ENCODE measurements around the gene ARMS2. TPM values are rescaled to one million over a fixed set of nuclear protein-coding genes. Genes with fewer than 3 reads are reported as not detected.

The ARMS2 gene
- polyA plus RNA-seq, 3 donors: not detected

GRCh38 chr10:122490786-122491680 lies 36.6 kb downstream of the ARMS2 start:
- Mint-ChIP-seq H3K9me3 (peaks cover 0 to 4% (median 0%) of the 10 kb centered on the region in 7 donors), H3K36me3 (no peaks in the 10 kb centered on the region), H3K4me1 (peaks cover 21% of the 10 kb centered on the region), H3K27me3 (ENCODE audit: low read depth in 3 of 3) (peaks cover 19 to 56% (median 23%) of the 10 kb centered on the region in 3 donors), H3K27ac (no peak overlapping the region), H3K4me3 (no peak overlapping the region)
- H3K4me2 ChIP-seq (replicated peaks; ENCODE audit: extremely low read depth, low read length, poor library complexity, severe bottlenecking): no peak overlapping the region
- H3K36me3 ChIP-seq (replicated peaks in 1 of 2; ENCODE audit: control insufficient read depth in 1 of 2, insufficient read depth in 2 of 2, low read length in 2 of 2): no peaks in the 10 kb centered on the region
- H4K20me1 ChIP-seq (ENCODE audit: insufficient read depth, low read length): no peaks in the 10 kb centered on the region
- no peak for TF ChIP-seq CTCF (IDR thresholded peaks at IDR 0.05)
- no peaks in the 10 kb centered on the region for H3K27me3 ChIP-seq (ENCODE audit: control insufficient read depth in 2 of 2, insufficient read depth in 2 of 2, low read length in 2 of 2)
- no peak overlapping the region for H2AFZ ChIP-seq (ENCODE audit: insufficient read depth, low read depth, low read length, poor library complexity, severe bottlenecking)
- 88% methylated on average over 22 of the region's 26 CpGs for WGBS (ENCODE audit: insufficient coverage)
- intact Hi-C loops (cut with micrococcal nuclease): no loop called here
- H3K79me2 ChIP-seq (ENCODE audit: insufficient read depth, low read length): no peaks in the 10 kb centered on the region
- no peak for DNase-seq
- H3K27ac ChIP-seq (ENCODE audit: low read depth in 1 of 2, low read length in 2 of 2): no peak overlapping the region
- no peak overlapping the region for H3K9ac ChIP-seq (ENCODE audit: insufficient read depth, low read length, poor library complexity, severe bottlenecking)
- H3K4me3 ChIP-seq (replicated peaks in 1 of 3; ENCODE audit: low read depth in 2 of 3, low read length in 3 of 3): no peak overlapping the region
- H3K4me1 ChIP-seq (ENCODE audit: control insufficient read depth in 1 of 2, insufficient read depth in 2 of 2, low read length in 2 of 2): peaks cover 0 to under 1% of the 10 kb centered on the region in 2 donors
- no peaks in the 10 kb centered on the region for H3K9me3 ChIP-seq (replicated peaks in 1 of 2; ENCODE audit: control insufficient read depth in 1 of 2, insufficient read depth in 1 of 2, low read length in 2 of 2)

GRCh38 chr10:122492006-122492405 lies 37.6 kb downstream of the ARMS2 start:
- Histone ChIP-seq H3K4me2 (replicated peaks; ENCODE audit: extremely low read depth, low read length, poor library complexity, severe bottlenecking) (no peak overlapping the region), H3K9ac (ENCODE audit: insufficient read depth, low read length, poor library complexity, severe bottlenecking) (no peak overlapping the region), H3K27ac (ENCODE audit: low read depth in 1 of 2, low read length in 2 of 2) (no peak overlapping the region), H4K20me1 (ENCODE audit: insufficient read depth, low read length) (no peaks in the 10 kb centered on the region), H3K4me3 (replicated peaks in 1 of 3; ENCODE audit: low read depth in 2 of 3, low read length in 3 of 3) (no peak overlapping the region), H3K4me1 (ENCODE audit: control insufficient read depth in 1 of 2, insufficient read depth in 2 of 2, low read length in 2 of 2) (no peaks in the 10 kb centered on the region), H2AFZ (ENCODE audit: insufficient read depth, low read depth, low read length, poor library complexity, severe bottlenecking) (no peak overlapping the region), H3K79me2 (ENCODE audit: insufficient read depth, low read length) (no peaks in the 10 kb centered on the region), H3K9me3 (replicated peaks in 1 of 2; ENCODE audit: control insufficient read depth in 1 of 2, insufficient read depth in 1 of 2, low read length in 2 of 2) (no peaks in the 10 kb centered on the region), H3K27me3 (ENCODE audit: control insufficient read depth in 2 of 2, insufficient read depth in 2 of 2, low read length in 2 of 2) (no peaks in the 10 kb centered on the region), H3K36me3 (replicated peaks in 1 of 2; ENCODE audit: control insufficient read depth in 1 of 2, insufficient read depth in 2 of 2, low read length in 2 of 2) (no peaks in the 10 kb centered on the region)
- 93% methylated on average over 8 of the region's 9 CpGs for WGBS (ENCODE audit: insufficient coverage)
- H3K36me3 Mint-ChIP-seq: no peaks in the 10 kb centered on the region
- intact Hi-C loops (cut with micrococcal nuclease): no loop called here
- H3K27me3 Mint-ChIP-seq (ENCODE audit: low read depth in 3 of 3): peaks cover 21 to 53% (median 24%) of the 10 kb centered on the region in 3 donors
- H3K4me3 Mint-ChIP-seq: no peak overlapping the region
- TF ChIP-seq CTCF (IDR thresholded peaks at IDR 0.05): no peak
- no peak overlapping the region for H3K27ac Mint-ChIP-seq
- H3K9me3 Mint-ChIP-seq: peaks cover 0 to 4% (median 0%) of the 10 kb centered on the region in 7 donors
- peaks cover 24% of the 10 kb centered on the region for H3K4me1 Mint-ChIP-seq
- DNase-seq: no peak

Data from CD14-positive monocyte (primary cell).